Ammon's horn (tissue), 1 donor: ENCODE results near the gene DNAJC2.
A peak's percentile ranks its signal among the peaks of the same experiment; 100 is the strongest.
"Not testable (repeated sequence)": the region's sequence is repeated elsewhere in the genome, so short reads cannot be mapped to it uniquely, and the experiment has no call there.

ENCODE experiments used
- DNase-seq: peaks from one replicate; pipeline ENCODE4 v3.0.0-alpha.2; 2016; ENCODE audit warnings: low spot score

The DNAJC2 gene

DNA sequence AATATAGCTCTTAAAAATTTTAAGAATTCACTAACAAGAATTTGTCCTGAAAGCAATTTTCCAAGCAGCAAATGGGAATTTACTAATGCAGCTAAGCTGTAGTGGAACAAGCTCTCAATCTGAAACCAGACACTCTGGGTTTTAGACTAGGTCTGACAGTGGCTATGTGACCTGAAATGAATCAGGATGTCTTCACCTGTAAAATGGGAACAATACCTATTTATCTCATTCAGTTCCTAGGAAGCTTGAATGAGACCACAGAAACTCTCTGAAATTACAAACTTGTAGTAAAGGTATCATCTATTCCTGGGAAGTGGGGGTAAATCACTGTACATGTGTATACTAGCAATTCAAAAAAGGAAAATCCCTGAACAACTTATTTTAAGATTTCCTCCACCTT, 1.2 kb downstream of the DNAJC2 start:
- no peak for DNase-seq

DNA sequence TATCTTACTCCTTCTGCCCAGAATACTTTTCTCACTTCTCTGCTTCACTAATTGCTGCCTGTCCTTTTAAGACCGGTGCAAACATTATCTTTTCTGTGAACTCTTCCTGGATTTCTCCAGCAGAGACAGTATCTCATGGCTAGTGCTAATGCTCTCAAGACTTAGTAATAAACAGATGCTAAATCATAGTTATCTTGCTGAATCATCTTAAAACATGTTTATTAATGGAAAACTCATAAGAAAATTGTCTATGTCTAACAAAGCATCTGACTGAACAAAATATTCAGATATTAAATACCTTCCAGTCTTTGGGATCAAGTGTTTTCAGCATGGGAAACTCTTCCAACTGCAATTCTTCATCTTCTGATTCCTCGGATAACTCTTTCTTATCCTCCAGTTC, 3.1 kb downstream of the DNAJC2 start:
- no peak for DNase-seq

DNA sequence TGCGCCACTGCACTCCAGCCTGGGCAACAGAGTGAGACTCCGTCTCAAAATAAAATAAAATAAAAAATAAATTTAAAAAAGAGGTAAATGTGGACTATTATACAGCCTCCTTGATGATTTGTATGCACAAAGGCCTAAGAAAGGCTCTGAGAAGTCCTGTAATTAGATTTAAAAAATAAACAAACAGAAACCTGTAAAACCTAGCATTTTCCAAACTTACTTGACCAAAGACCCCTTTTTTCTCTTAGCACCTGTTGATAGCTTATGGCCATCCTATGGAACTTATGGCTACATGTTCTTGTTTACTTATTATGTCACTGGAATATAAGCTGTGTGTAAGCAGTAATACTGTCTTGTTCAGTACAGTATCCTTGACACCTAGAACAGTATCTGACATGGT, 5.7 kb downstream of the DNAJC2 start:
- no peak for DNase-seq

DNA sequence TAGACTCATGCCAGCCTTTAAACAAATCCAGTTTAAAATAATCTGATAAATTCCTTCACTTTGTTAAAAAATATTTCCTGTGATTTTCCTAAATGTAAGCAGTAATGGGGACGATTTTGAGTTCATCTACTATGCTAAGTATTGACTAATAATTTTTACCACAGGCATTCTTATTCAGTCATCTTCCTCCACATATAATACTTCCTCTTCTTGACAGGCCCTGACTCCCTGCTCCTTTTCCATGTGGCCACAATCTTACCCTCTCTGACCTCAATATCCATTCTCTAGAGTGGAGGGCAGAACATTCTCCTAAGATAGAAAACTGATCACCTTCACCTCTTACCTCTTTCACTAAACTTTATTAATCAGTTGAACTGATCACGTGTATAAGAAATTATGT, 7.8 kb downstream of the DNAJC2 start:
- DNase-seq: no peak

DNA sequence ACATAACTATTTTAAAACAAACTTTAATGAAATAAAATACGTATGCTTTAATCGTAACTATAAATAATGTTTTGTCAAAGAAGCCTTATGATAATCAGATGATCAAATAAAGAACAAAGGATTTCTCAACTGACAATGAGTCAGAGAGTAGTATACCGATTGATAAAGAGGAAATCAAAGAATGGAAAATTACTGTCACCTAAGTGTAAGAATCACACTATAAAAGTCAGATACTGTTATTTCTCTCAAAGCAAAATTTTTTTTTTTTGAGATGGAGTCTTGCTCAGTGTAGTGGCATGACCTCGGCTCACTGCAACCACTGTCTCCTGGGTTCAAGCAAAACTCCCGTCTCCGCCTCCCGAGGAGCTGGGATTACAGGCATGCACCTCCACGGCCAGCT, 18.8 kb downstream of the DNAJC2 start:
- DNase-seq: no peak

DNA sequence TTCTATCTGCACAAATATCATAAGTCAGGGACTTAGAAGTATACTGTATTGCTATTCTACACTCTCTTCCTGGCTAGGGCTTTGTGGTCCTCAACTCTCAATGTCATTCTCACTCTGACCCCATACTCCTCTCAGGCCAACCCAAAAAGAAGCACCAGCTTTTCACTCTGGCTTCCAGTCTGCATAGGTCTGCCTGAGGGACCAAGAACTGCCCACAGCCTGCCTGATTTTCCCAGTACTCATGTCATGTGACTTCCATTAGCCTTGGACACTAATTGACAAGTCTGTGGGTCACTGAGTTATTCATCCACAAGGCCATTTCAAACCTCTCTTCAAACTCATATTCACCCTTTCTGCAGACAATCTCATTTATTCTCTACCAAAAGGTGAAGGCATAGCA, 27.6 kb downstream of the DNAJC2 start:
- no peak for DNase-seq

DNA sequence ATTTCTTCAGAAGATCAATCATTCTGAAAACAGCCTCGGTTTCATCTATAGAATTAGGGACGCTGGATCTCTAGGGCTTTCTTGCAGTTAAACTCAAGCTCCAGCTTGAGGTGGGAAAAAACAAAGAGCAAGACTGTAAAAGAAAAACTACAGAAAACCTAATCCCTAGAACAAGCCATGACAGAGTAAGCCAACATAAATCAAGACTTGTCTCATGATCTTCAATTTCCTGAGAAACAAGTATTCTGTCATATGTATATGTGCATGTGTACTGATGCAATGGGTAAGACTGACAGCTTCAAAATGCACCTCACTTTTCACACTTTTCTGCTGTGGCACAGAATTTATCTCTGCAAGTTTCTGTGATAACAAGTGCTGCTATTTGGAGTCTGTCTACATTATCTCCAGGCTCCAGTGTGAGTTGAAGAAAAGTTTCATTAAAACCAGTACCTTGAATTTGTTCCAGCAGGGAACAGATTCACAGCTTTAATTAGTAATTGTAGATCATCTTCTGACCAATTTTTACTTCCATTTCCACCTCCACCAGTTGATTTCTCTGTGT, 28.1 kb downstream of the DNAJC2 start:
- DNase-seq: no peak

DNA sequence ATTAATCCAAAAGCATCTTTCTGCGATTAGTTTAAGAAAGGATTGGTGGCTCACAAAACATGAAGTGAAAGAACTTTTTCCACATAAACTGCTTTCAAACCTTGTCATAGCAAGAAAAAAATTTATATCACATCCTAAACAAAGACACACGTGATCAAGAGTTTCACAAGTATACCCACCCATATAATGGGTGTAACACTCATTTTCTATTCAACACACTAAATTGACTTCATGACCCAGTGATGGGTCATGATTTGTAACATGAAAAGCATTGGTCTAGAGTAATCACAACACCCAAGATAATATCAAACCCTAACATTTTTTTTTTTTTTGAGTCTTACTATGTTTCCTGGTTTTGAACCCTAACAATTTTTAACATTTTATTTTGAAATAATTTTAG, 29.7 kb downstream of the DNAJC2 start:
- DNase-seq: no peak

DNA sequence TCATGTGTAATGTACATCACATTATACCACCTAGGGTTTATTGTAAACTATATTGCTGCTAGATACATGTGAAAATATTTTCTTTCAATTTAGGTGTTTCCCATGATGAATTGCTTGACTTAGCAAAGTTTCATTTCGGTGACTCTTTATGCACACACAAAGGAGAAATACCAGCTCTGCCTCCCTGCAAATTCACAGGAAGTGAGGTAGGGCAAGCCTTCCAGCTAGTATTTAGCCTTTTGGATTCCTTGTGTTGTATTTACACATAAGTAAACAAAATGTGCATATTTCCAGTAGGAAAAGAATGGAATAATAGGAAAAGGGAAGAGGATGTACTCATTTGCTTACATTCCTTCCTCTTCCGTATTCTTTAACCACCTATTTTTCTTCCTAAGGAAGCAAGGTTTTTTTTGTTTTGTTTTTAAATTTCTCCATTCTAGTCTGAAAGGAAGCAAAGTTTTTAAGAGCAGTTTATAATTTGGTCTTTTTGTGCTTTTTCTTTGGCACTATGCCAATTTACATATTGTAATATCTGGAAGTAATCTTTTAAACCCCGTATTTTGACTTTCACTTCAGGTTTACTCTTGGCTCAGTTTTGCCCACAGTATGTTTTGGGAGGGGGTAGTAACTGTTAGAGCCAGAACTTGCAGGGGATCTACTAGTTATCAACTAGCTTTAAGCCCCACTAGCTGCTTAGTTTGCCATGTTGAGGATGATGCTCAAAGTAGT, 36.9 kb downstream of the DNAJC2 start:
- no peak for DNase-seq

DNA sequence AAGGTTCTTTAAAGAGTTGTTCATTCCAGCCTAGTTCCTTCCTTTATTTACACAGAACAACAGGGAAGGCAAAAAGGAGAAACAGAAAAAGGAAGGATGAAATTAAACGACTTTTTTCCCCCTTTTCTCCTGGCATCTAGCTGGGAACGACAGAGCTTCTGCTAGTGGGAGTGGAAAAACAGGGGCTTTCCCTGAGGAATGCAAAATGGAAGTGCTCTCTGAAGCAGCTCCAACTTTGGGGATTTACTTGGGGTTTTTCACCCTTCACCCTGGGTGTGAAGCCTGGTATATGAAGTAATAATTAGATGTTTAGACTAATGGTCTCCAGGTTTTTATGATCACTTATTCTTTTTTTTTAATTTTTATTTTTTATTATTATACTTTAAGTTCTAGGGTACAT, 43.1 kb downstream of the DNAJC2 start:
- no peak for DNase-seq

DNA sequence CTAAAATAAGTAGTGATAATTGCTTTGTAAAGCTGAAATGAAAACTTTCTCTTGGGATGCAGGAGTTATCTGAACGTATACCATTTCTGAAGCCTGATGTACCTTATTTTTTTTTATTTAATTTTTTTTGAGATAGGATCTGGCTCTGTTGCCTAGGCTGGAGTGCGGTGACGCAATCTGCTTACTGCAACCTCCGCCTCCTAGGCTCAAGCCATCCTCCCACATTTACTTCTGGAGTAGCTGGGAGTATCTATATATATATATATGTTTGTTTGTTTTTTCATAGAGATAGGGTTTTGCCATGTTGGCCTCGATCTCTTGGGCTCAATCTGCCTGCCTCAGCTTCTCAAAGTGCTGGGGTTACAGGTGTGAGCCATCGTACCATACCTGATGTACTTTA, 44.9 kb downstream of the DNAJC2 start:
- no peak for DNase-seq

DNA sequence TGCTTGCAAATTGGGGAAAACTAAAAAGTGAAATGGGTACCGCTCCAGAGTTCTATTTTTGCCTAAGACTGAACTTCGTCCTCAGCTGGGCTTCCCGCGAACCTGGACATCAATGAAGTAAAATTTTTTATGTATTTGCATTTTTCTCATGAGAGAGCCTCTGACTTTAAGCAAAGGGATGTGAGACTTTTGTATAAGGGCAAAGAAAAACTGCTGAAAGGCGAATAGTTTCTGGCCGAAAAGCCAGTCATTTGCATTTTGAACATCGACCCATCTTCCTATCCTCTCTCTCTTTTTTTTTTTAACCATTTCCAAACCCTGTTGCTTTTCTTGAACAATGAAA, 46.8 kb downstream of the DNAJC2 start:
- no peak for DNase-seq

DNA sequence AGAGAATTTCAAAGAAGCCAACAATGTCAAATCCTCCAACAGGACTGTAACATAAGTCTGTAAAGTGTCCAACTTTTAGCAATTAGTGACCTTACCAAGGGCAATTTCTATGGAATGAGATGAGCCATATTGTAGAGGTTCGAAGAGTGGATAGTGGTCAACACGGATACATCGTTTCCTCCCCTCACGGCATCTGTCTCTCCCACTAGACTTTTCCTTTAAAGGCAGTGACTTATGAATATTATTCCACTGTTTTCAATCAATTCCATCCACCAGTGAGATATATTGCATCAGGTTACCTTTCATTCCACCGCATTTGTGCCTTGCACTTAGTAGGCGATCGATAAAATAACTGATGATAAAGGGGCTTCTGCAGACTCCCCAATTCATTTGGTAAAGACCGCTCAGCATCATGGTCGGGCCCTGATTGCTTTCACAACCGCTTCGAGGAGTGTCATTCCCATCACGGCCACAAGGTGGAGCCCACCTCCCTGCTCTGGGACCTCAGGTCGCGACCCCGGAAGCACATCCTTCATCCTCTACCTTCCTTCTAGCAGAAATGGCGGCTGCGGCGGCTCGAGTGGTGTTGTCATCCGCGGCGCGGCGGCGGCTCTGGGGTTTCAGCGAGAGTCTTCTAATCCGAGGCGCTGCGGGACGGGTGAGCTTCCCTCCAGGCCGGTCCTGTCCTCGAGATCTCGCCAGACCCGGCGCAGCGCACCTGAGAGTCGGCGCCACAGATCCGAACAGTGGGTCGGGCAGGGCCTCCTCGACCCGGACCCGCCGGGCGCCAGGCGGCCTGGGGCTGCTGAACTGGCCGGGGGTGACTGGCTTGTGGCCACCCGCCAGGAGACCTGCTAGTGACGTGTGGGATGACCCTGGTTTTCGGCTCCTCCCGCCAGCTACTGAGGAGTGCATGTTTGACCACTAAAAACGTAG, 47.4 kb downstream of the DNAJC2 start, which contains the start of gene PMPCB:
Gene PMPCB (plus strand): TSS at position 535 of the 936 bp plus-strand sequence. CDS start 25 bp downstream, at position 560.
- DNase-seq: peak; percentile 97

DNA sequence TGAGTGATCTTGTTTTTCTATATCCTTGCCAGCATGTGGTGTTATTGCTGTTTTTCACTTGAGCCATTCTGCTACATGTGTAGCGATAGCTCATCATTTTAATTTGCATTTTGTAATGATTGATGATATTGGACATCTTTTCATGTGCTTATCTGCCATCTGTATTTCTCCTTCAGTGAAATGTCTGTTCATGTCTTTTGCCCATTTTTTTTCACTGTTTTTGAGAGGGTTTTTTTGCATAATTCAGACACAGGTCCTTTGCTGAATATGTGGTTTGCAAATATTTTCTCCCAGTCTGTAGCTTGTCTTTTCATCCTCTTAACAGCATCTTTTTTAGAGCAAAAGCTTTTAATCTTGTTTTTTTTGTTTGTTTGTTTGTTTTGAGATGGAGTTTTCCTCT, 51.0 kb downstream of the DNAJC2 start:
- no peak for DNase-seq

DNA sequence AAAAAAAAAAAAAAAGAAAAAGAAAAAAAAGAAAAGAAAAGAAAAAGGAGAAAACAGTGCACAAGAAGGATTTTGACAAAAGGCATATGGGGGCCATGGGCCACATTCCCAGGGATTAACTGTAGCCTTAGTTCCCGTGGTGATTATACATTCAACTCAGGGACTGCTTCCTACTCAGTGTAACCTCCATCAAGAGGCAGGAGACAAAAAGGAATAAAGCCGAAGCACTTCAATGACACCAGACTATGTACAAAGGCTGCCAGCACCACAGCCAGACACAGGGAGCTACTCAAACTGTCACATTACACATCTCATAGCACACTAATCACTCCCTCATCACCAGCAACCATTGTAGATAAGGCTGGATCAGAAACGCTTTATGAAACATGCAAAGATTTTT, 52.4 kb downstream of the DNAJC2 start:
- no peak for DNase-seq

DNA sequence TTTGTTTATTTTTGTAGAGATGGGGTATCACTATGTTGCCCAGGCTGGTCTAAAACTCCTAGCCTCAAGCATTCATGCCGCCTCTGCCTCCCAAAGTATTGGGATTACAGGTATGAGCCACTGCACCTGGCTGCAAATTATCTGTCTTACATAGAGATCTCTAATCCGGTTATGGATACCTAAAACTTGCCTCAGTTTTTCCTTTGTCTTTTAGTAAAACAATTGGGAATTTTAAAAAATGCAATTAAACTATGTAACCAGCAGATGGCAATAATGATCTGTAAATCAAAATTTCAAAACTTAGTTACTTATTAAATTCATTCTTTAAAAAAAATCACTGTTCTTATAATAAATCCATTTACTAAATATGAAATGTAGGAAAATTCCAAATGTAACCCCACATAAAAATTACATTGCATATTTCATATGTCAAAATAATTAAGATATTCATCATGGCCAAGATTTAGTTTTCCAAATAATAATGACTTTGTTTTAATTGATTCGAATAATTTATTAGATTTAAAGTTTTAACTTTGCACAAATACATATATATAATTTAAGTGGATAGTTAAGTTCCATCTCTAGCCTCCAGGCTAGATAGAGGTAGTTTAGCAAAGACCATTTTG, 61.7 kb downstream of the DNAJC2 start:
- not testable (repeated sequence) for DNase-seq

DNA sequence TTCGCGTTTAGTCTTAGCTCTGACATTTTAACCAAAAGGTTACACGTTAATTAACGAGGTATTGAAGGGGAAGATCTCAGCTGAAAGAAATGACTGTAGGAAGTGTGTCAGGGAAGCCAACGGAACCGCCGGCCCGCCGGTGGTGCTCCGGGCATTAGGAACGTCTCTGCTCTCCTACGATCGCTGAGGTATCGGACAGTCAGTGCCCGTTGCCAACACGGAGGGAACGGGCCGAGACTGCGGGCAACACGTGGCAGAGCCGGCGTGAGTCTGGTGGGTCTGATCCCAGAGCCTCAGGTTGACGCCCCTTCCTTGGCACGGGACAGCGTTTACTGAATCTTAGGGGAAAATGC, 63.8 kb downstream of the DNAJC2 start:
- DNase-seq: peak; percentile 26

DNA sequence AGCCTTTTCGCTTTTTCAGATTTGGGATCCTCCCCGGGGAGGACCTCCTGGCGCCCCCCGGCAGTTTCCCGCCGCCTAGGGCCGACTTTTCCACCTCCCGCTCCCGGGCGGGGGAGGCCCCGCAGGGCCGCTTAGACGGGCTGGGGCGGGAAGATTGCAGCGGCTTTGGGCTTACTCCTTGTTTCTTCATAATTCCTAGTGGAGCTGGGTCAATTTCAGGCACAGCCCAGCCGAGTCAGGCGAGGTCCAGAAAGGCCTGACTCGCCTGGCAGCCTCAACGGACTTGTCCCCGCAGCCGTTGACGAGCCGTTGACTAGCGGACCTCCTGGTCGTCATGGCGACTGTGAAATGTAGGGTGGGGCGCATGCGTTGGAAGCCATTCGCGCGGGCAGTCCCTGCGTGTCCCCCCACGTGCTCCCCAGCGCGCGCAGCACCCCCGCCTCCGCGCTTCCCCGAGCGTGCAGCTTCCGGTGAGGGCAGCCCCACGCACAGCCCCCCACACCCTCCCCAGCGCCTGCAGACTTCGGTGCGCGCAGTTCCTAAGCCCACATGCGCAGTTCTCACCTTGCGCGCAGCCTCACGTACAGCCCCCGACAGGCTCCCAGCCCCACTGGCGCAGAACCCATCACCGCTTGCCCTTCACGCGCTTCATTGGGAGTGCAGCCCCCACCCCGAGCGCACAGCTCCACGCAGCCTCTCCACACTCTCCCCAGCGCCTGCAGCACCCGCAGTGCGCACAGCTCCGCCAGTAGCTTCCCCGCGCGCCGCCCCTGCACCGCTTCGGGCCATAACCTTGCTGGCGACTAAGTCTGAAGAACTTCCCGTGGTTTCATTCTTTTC, 64.4 kb downstream of the DNAJC2 start:
- DNase-seq: peak; percentile 84

DNA sequence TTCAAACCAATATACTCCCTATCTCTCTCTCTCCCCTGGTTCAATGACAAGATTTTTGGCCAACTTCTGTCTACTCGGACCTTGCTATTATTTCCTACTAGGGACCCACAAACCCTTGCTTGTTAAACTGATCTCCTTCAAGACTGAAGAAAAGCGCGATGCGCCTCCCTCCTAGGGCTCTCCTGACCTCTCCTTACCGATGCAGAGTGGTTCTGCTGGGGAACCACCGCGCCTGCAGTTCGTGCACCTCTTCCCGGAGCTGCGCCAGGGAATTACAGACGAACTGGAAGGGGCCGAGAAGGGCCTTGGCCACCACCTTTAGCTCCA, 65.0 kb downstream of the DNAJC2 start:
- DNase-seq: peak; percentile 9

DNA sequence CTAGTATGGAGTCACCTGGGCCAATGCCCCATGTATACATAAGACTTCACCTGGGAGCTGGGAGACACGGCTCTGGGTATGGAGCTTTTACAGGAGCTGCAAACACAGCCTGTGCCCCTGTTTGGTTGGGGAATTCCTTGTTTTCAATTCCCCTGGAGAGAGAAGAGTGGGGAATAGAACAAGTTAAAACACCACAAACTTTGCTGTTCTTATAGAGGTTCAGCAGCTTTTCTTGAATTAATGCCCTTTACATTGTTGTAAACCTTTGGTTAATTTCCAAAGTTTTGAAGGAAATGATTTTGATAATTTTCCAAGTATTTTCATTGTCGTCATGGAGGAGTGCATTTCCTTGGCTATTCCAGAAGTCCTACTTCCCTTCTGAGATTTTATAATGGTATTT, 66.4 kb downstream of the DNAJC2 start:
- not testable (repeated sequence) for DNase-seq

DNA sequence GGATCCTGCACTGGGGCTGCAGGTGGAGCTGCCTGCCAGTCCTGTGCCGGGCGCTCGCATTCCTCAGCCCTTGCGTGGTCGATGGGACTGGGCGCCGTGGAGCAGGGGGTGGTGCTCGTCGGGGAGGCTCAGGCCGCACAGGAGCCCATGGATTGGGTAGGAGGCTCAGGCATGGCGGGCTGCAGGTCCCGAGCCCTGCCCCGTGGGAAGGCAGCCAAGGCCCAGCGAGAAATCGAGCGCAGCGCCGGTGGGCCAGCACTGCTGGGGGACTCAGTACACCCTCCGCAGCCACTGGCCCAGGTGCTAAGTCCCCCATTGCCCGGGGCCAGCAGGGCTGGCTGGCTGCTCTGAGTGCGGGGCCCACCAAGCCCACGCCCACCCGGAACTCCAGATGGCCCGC, 69.7 kb downstream of the DNAJC2 start:
- DNase-seq: not testable (repeated sequence)

DNA sequence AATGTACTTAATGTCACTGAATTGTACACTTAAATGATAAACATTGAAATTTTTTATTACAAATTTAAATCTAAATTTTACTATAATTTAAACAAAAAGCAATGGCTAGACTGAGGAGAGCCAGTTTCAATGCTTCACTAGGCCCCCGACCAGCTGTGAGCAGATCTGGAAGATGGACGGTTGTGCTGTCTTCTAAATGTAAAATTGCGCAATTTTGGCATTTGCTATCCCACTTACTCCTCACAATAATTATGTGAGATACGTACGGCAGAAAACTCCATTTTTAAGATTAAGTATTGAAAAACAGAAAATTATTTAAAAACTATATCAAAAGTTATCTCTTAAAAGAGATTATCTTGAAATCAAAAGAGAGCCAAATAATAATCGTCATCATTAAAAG, 71.2 kb downstream of the DNAJC2 start:
- not testable (repeated sequence) for DNase-seq
